Coronary artery (tissue), 2 donors: Measurements from ENCODE around the gene SCGB3A2.
"Not testable (repeated sequence)": the region's sequence is repeated elsewhere in the genome, so short reads cannot be mapped to it uniquely, and the experiment has no call there.

Experiments used
- DNase-seq: peaks from one replicate; pipeline ENCODE4 v3.0.0-alpha.2; 2017; ENCODE audit warnings: low spot score
- H3K27ac ChIP-seq, 2 donors: fragments of 200-600 bp; sonication (generic); one replicate each; pipeline ENCODE4 v1.5.1; 2016 to 2019
- H3K4me3 ChIP-seq: fragments of 200-600 bp; sonication (generic); 2 replicates; pipeline ENCODE4 v1.5.1; 2016; ENCODE audit warnings: mild to moderate bottlenecking, moderate library complexity
- TF ChIP-seq, protein P1 (sequence below): fragments of 200-600 bp; sonication (generic); IDR thresholded peaks from one replicate; pipeline ENCODE4 v1.5.1; 2019; ENCODE audit warnings: antibody characterized with exemption

SCGB3A2 gene

DNA sequence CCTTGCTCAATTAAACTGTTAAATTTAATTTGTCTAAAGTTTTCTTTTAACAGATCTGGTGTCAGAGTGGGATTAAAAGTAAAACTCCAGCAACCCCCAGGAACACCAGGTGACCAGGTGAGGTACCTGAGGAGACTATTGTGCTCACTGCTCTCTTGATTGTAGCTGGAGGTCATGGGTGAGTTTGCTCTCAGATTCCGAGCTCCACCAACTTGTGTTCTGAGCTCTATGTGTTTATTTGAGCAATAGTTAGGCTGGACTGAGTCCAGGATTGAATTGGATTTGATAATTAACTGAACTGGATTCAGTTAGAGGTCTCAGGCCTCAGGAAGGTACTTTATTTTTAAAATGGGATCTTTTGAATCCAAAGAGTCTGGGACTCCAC is 17.9 kb upstream of the SCGB3A2 start:
- DNase-seq: no peak
- H3K4me3 ChIP-seq: no peak overlapping the region
- TF ChIP-seq, protein P1, sequence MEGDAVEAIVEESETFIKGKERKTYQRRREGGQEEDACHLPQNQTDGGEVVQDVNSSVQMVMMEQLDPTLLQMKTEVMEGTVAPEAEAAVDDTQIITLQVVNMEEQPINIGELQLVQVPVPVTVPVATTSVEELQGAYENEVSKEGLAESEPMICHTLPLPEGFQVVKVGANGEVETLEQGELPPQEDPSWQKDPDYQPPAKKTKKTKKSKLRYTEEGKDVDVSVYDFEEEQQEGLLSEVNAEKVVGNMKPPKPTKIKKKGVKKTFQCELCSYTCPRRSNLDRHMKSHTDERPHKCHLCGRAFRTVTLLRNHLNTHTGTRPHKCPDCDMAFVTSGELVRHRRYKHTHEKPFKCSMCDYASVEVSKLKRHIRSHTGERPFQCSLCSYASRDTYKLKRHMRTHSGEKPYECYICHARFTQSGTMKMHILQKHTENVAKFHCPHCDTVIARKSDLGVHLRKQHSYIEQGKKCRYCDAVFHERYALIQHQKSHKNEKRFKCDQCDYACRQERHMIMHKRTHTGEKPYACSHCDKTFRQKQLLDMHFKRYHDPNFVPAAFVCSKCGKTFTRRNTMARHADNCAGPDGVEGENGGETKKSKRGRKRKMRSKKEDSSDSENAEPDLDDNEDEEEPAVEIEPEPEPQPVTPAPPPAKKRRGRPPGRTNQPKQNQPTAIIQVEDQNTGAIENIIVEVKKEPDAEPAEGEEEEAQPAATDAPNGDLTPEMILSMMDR: no peak
- no peak overlapping the region for H3K27ac ChIP-seq

DNA sequence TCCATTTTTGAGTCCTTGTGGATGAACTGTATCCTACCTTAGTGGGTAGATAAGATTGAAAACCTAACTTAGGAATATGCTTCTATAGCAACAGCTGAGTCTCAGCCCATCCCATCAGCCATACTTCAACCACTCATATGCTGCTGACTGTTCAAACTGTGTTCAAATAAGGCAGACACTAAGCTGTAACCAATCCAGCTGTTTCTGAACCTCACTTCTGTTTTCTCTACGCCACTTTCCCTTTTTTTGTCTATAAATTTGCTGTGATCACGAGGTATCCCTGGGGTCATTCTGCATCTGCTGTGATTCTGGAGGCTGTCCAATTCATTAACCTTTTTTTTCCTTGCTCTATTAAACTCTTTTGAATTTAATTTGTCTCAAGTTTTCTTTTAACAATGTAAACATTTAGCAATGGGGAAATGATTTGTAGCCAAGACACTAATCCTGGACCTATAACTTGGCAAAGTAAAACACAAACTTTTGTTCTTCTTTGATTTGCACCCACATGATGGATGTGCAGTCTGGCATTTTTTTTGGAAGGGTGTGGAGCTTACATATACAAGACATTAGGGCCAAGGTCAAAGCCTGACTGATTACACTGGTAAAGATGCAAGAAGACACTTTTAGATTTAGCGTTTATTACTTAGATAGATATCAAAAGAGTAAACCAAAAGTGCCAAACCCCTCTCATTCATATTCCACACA is 14.9 kb upstream of the SCGB3A2 start:
- Histone ChIP-seq H3K27ac (no peak overlapping the region), H3K4me3 (no peak overlapping the region)
- DNase-seq: no peak
- TF ChIP-seq, protein P1: no peak

DNA sequence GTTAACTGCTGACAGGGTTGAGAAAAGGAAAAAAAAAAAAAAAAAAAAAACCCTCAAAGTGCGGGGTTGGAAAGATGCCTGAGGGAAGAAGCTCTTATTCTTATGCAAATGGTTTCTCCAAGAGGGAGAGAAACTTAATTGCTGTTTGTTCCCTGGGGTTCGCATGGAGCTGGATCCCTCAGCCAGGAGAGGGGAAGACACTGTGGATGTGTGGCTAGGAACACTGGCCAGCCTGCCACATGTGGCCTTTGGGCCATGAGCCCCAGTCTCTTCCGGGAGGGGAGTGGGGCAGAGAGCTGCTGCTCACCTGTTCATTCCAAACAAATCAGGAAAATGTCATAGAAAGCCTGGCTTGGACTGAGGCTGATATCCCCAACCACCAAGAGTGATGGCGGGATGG is 9.4 kb upstream of the SCGB3A2 start:
- TF ChIP-seq, protein P1: no peak
- Histone ChIP-seq H3K4me3 (no peak overlapping the region), H3K27ac (no peak overlapping the region)
- DNase-seq: no peak

DNA sequence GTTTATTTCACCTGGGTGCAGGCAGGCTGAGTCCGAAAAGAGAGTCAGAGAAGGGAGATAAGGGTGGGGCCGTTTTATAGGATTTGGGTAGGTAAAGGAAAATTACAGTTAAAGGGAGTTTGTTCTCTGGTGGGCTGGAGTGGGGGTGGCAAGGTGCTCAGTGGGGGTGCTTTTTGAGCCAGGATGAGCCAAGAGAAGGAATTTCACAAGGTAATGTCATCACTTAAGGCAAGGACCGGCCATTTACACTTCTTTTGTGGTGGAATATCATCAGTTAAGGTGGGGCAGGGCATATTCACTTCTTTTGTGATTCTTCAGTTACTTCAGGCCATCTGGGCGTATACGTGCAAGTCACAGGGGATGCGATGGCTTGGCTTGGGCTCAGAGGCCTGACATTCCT is 8.6 kb upstream of the SCGB3A2 start:
- not testable (repeated sequence) for DNase-seq, H3K27ac ChIP-seq, H3K4me3 ChIP-seq

DNA sequence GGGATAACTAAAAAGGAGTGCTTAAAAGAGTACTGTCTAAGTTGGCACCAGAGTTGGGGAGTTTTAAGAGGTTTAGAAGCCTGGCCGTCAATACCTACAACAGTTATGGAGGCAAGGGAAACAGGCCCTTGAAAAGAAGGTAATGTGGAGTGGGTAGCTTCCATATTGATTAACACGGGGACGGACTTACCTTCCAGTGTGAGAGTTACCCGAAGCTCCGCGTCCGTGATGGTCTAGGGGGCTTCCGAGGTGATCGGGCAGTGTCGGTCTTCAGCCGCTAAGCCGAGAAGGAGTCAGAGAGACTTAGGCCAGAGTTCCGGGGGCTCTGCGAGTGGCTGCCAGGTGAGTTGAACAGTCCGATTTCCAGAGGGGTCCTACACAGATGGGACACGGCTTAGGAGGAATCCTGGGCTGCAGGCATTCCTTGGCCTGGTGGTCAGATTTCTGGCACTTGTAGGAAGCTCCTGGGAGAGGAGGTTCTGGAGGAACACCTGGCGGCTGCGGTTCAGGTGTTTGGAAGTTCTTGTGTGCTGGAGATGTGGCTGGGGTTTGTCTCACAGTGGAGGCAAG is 6.4 kb upstream of the SCGB3A2 start:
- H3K4me3 ChIP-seq, DNase-seq, H3K27ac ChIP-seq: not testable (repeated sequence)

DNA sequence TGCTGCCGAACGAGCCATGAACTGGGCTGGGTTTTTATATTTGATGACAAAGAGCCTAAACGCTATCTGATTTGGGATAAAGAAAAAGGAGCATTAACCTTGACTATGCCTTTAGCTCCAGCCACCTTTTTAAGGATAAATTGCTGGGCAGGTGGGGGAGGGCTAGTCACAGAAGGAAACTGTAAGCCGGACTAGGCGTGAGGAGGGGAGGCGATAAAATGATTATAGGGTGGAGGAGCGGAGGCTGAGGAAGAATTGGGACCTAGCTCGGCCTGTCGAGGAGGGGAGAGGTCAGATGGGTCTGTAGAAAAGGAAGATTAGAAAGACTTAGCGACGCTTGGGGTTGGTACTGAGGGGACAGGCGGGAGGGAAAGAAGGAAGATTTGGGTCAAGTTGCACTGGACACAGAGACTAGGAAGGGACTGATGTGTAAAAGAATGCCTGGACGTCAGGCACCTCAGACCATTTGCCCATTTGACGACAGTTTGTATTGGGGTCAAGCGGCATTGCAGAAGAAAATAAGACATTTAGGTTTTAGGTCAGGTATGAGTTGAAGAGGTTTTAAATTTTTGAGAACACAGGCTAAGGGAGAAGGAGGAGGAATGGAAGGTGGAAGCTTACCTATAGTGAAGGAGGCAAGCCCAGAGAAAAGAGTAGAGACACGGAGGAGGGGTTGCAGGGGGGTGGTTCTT is 5.6 kb upstream of the SCGB3A2 start:
- not testable (repeated sequence) for DNase-seq, H3K4me3 ChIP-seq, H3K27ac ChIP-seq

DNA sequence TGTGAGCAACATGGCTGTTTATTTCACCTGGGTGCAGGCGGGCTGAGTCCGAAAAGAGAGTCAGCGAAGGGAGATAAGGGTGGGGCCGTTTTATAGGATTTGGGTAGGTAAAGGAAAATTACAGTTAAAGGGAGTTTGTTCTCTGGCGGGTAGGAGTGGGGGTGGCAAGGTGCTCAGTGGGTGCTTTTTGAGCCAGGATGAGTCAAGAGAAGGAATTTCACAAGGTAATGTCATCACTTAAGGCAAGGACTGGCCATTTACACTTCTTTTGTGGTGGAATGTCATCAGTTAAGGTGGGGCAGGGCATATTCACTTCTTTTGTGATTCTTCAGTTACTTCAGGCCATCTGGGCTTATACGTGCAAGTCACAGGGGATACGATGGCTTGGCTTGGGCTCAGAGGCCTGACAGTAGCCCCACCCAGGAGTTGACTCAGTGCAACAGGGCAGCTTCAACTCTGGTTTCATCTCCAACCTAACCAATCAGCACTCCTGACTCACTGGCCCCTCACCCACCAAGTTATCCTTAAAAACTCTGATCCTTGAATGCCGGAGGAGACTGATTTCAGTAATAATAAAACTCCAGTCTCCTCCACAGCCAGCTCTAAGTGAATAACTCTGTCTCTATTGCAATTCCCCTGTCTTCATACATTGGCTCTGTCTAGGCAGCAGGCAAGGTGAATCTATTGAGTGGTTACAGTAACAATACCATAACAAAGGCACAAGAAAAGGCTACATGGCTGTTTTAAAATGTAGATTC is 4.2 kb upstream of the SCGB3A2 start:
- not testable (repeated sequence) for DNase-seq, H3K4me3 ChIP-seq, H3K27ac ChIP-seq

DNA sequence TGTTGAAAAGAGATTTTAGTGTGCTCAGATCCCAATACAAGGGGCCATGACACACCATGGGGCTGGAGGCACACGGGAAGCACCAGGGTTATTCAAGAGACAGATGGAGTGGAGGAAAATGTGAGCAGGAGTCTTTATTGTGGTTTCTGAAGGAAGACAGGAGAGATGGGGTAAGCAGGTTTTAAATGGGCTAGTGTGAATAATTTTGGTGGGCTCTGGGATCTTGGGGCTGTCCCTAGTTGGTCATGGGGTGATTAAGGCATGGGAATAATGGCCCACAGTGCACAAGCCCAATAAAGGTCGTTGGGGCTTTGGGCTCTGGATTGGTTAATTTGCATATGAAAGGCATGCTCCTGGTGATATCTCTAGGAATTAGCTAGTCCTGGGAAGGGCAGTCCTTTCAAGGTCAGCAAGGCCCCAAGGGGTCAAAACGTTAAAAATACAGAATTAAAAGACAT is 3.6 kb upstream of the SCGB3A2 start:
- TF ChIP-seq, protein P1: no peak
- no peak for DNase-seq
- Histone ChIP-seq H3K27ac (no peak overlapping the region), H3K4me3 (no peak overlapping the region)

DNA sequence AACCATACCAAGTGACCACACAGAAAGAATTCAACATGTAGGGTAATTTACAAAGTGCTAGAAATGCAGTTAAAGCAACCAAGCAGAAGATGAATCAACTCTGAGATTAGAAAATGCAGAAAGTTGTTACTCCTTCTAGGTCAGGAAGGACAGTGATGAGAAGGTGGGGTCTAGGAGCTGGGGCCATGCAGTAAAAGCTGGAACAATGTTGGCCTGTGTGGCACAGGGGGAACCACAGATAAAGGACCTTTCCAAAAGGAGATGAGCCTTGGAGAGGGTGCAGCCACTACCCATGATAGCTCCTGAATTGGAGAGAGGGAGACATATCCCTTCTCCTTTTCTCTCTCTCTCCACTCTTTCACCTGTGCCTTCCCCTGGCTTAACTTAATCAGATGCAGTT is 2.4 kb upstream of the SCGB3A2 start:
- no peak overlapping the region for H3K4me3 ChIP-seq
- no peak for DNase-seq
- TF ChIP-seq, protein P1: no peak
- H3K27ac ChIP-seq: no peak overlapping the region
